Nephron (organoid): ENCODE data around the gene AFTPH.

Source experiments
- H3K27ac Mint-ChIP-seq, 3 experiments: 2 replicates each; pipeline ENCODE4 v1.8.0; 2020; ENCODE audit warnings: mixed read lengths in 3 of 3, mild to moderate bottlenecking in 2 of 3, moderate library complexity in 1 of 3
- H3K27me3 Mint-ChIP-seq: 2 replicates; pipeline ENCODE4 v1.8.0; 2021; ENCODE audit warnings: low read depth, mild to moderate bottlenecking, moderate library complexity, mixed read lengths
- H3K36me3 Mint-ChIP-seq: 2 replicates; pipeline ENCODE4 v1.8.0; 2020; ENCODE audit warnings: low read depth, mixed read lengths
- H3K4me1 Mint-ChIP-seq: 2 replicates; pipeline ENCODE4 v1.8.0; 2020; ENCODE audit warnings: mixed read lengths
- H3K4me3 Mint-ChIP-seq, 3 experiments: 2 replicates each; pipeline ENCODE4 v1.8.0; 2020; ENCODE audit warnings: mild to moderate bottlenecking in 3 of 3, mixed read lengths in 3 of 3, moderate library complexity in 2 of 3
- H3K9me3 Mint-ChIP-seq: 2 replicates; pipeline ENCODE4 v1.8.0; 2020; ENCODE audit warnings: mixed read lengths
- CTCF ChIP-seq, 3 experiments: fragments of 200-600 bp; sonication (generic); IDR thresholded peaks; one replicate each; pipeline ENCODE4 v1.5.0; 2021; ENCODE audit warnings: antibody characterized with exemption in 3 of 3; ENCODE audit not compliant: unreplicated experiment in 3 of 3

AFTPH gene

GRCh38 chr2:64492272-64492671 is 31.9 kb upstream of the AFTPH start:
- TF ChIP-seq CTCF (IDR thresholded peaks at IDR 0.05; ENCODE audit: unreplicated experiment in 3 of 3) = no peak
- H3K27me3 Mint-ChIP-seq = peaks cover 7% of the 10 kb centered on the region
- H3K4me1 Mint-ChIP-seq = no peaks in the 10 kb centered on the region
- H3K27ac Mint-ChIP-seq = no peak overlapping the region
- no peaks in the 10 kb centered on the region for H3K9me3 Mint-ChIP-seq
- no peak overlapping the region for H3K4me3 Mint-ChIP-seq
- H3K36me3 Mint-ChIP-seq = no peaks in the 10 kb centered on the region

DNA sequence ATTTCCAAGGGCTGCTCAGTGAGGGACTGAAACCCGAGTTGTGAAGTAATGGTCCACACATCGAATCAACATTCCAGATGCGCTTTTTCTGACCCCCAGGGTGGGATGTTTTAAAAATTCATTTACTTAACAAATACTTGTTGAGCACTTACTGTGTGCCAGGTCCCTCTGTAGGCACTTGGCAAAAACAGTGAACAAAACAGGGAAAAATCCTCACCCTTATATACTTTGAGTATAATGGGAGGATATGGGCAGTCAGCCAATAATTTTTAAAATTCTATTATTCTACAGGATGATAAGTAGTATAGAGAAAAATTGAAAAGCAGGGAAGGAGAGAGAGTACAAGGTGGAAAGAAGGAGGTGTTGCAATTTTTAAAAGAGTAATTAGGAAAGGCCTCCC is 31.3 kb upstream of the AFTPH start:
- Mint-ChIP-seq H3K9me3 (no peaks in the 10 kb centered on the region), H3K27me3 (peaks cover 4% of the 10 kb centered on the region), H3K4me3 (no peak overlapping the region), H3K27ac (no peak overlapping the region), H3K4me1 (no peaks in the 10 kb centered on the region), H3K36me3 (no peaks in the 10 kb centered on the region)
- no peak for TF ChIP-seq CTCF (IDR thresholded peaks at IDR 0.05; ENCODE audit: unreplicated experiment in 3 of 3)

- Mint-ChIP-seq H3K36me3 (no peaks in the 10 kb centered on the region), H3K27me3 (peaks cover 6% of the 10 kb centered on the region), H3K4me3 (no peak overlapping the region), H3K4me1 (no peaks in the 10 kb centered on the region), H3K27ac (no peak overlapping the region), H3K9me3 (no peaks in the 10 kb centered on the region)
- TF ChIP-seq CTCF (IDR thresholded peaks at IDR 0.05; ENCODE audit: unreplicated experiment in 3 of 3) = no peak
Measured at GRCh38 chr2:64493788-64494187, 30.3 kb upstream of the AFTPH start.

GRCh38 chr2:64498438-64498837 is 25.7 kb upstream of the AFTPH start:
- no peak overlapping the region for H3K4me3 Mint-ChIP-seq

GRCh38 chr2:64500549-64500948 is 23.6 kb upstream of the AFTPH start:
- H3K4me1 Mint-ChIP-seq = no peaks in the 10 kb centered on the region
- no peak for TF ChIP-seq CTCF (IDR thresholded peaks at IDR 0.05; ENCODE audit: unreplicated experiment in 3 of 3)
- no peak overlapping the region for H3K4me3 Mint-ChIP-seq
- peaks cover 8% of the 10 kb centered on the region for H3K27me3 Mint-ChIP-seq
- no peaks in the 10 kb centered on the region for H3K9me3 Mint-ChIP-seq
- H3K36me3 Mint-ChIP-seq = no peaks in the 10 kb centered on the region
- H3K27ac Mint-ChIP-seq = no peak overlapping the region

More at GRCh38 chr2:64498438-64498837, 25.7 kb upstream of the AFTPH start:
- Mint-ChIP-seq H3K9me3 (no peaks in the 10 kb centered on the region), H3K27ac (no peak overlapping the region), H3K27me3 (peaks cover 10% of the 10 kb centered on the region), H3K4me1 (no peaks in the 10 kb centered on the region), H3K36me3 (no peaks in the 10 kb centered on the region)
- TF ChIP-seq CTCF (IDR thresholded peaks at IDR 0.05; ENCODE audit: unreplicated experiment in 3 of 3) = no peak

DNA sequence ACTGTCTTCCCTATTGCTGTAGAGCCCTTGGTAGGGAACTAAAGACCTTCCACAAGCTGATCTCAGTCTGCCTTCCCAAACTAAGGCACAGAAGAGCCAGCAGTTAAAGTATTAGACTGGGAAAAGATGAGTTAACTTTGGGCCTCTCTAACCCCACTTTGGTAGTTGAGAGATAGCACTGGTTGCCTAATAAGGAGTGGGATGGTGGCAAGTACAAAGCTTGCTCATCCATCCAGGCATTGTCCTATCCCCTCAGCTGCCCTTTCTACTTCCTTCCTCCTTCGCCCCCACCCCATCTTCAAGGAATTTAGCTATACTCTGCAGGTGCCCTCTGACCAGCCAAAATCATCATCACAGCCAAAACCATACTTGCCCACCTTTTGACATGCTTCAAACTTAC is 22.2 kb upstream of the AFTPH start:
- H3K27me3 Mint-ChIP-seq = peaks cover 8% of the 10 kb centered on the region
- H3K36me3 Mint-ChIP-seq = no peaks in the 10 kb centered on the region
- no peak overlapping the region for H3K4me3 Mint-ChIP-seq
- no peak for TF ChIP-seq CTCF (IDR thresholded peaks at IDR 0.05; ENCODE audit: unreplicated experiment in 3 of 3)
- no peaks in the 10 kb centered on the region for H3K4me1 Mint-ChIP-seq
- H3K9me3 Mint-ChIP-seq = no peaks in the 10 kb centered on the region
- no peak overlapping the region for H3K27ac Mint-ChIP-seq
